NCI-H774 (cell line): ENCODE data around the gene PLEKHG7.
"Not testable (repeated sequence)": the region's sequence is repeated elsewhere in the genome, so short reads cannot be mapped to it uniquely, and the experiment has no call there.

ENCODE experiments used
- DNase-seq: peaks from one replicate; lab custom pipeline; 2025; lab: John Stamatoyannopoulos, UW

Gene PLEKHG7

GRCh38 chr12:92702754-92703679 is at the start of gene PLEKHG7:
Gene PLEKHG7, plus strand, starts transcription at chr12:92702989. Its CDS starts 3,643 bp downstream, at chr12:92706632.
- DNase-seq: no peak

DNA sequence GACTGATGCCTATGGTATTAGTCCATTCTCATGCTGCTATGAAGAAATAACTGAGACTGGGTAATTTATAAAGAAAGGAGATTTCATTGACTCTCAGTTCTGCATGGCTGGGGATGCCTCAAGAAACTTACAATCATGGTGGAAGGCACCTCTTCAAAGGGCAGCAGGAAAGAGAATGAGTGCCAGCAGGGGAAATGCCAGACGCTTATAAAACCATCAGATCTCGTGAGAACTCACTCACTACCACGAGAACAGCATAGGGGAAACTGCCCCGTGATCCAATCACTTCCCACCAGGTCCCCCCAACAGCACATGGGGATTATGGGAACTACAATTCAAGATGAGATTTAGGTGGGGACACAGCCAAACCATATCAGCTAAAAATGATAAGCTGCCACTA is 48.5 kb upstream of the PLEKHG7 start:
- not testable (repeated sequence) for DNase-seq

- DNase-seq: no peak
Measured at GRCh38 chr12:92654929-92655328, 47.9 kb upstream of the PLEKHG7 start.

DNA sequence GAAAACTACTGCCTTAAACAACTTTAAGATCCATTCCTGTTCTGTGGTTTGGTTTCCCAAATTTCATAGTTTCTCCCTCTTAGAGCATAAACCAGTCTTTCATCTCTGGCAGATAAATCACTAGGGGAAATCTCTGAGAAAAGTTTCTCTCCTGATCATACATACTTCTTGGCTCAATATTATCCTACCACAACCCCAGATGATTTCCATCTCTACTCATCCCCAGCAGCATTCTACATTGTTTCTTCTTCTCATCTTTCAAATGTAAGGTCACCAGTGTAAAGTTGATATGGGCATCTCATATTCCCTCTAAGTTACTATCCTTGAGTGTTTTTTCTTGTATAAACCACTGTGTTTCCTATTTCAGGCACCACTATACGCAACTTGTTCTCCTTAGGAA is 45.9 kb upstream of the PLEKHG7 start:
- DNase-seq: no peak

DNA sequence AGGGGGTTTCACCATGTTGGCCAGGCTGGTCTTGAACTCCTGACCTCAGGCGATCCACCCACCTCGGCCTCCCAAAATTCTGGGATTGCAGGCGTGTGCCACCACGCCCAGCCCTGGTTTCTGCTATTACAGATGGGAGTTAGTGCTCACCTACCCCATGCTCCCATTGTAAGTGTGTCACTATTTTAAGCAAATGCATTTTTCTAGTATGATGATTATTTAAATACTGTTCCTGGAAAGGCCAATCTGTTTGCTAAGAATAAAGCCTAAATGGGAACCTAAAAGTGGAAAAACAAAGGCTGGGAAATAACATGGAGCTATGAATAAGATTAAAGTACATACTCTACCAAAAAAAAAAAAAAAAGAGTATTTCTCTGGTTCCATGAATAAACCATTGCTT is 45.0 kb upstream of the PLEKHG7 start:
- no peak for DNase-seq

DNA sequence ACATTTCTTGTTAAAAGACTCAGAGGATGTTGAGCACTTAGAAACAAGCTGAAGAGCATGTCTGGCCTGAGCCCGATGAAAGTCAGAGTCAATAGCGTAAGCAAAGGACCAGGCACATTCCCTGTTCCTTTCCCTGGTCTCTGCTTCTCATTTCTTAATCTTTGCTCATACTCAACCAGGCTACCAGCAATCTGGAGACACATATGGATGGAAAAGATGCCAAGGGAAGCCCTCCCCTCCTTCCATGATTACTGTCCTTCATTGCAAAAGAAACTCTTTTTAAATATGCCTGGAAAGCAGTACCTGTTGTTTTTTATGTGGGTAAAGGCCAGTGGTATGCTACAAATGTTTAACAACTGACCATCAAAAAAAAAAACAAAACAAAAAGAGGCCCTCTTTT is 44.2 kb upstream of the PLEKHG7 start:
- DNase-seq: no peak

DNA sequence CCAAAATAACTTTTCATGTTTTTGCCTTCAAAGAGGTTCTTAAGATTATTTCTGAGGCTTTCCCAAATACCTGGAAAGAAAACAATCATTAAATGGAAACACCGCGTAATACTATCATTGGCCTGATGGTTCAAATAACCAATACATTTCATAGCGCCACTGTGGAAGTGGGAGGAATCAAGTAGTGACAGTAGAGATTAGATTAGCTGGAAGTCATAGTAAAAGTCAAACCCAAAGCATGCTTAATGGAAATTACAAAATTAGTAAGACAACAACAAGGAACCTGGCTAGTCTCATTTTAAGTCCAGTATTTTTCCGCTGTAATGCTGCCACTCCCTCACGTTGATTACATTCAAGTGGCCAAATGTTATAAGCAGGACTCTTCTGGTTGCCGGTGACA is 41.5 kb upstream of the PLEKHG7 start:
- DNase-seq: no peak

DNA sequence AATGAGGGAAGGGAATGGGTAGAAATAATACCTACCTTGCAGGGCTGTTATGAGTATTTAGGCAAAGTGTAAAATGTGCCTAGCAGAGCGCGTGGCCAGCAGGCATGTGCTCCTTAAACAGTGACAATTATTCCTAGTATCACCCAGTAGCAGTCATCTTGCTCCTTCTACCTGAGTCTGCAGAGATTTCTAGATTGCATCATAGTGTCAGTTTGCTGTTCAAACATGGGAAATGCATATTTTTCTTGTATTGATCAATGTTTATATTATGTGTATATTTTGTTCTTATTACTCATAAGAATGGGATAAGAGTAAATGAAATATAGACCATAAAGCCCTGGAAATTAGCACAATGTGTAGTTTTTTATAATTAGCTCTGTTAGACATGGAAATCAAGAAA is 37.3 kb upstream of the PLEKHG7 start:
- no peak for DNase-seq

DNA sequence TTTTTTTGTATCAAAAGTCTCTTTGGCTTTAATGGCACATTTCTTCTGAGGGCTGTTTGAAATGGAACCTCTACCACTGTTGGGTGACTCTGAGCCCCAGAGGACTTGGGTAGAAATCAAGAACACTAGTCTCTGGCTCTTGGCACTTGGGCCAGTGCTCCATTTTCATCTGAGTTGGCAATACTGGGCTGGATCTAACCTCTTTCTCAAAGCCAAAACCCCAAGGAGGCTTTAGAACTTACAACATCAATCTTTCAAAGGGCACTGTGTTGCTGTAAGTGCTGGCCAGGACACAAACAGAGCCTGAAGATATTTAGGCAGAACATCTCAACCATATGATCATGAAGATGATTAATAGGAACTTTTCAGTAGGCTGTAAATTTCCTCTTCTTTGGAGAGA is 34.0 kb upstream of the PLEKHG7 start:
- DNase-seq: no peak

DNA sequence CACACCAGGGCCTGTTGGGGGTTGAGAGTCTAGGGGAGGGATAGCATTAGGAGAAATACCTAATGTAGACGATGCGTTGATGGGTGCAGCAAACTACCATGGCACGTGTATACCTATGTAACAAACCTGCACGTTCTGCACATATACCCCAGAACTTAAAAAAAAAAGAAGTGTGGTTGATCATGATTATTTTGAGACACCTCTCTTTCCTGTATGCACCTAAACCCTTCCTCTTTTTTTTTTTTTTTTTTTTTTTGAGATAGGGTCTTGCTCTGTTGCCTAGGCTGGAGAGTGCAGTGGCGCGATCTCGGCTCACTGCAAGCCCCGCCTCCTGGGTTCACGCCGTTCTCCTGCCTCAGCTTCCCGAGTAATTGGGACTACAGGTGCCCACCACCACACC is 31.3 kb upstream of the PLEKHG7 start:
- not testable (repeated sequence) for DNase-seq

GRCh38 chr12:92673756-92674155 is 29.0 kb upstream of the PLEKHG7 start:
- no peak for DNase-seq

DNA sequence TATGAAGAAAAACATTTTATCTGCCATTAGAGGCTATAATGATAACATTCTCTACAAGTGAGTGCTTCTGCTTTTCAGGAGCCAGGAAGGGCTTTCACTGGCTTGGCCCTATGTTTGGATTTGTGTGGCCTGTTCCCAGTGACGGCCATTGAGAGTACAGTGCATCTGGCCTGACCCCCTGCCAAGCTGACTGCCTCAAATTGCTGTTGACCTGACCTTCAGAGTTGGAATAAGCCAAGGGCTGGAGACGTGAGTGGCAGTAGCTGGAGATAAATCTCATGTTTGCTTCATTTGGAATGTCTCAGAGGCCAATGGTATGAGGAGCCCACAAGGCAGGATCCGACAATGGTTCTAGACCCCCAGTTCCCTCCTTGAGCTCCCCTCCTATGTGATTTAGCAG is 28.3 kb upstream of the PLEKHG7 start:
- no peak for DNase-seq

- DNase-seq: no peak
Measured at GRCh38 chr12:92675092-92675865, 27.5 kb upstream of the PLEKHG7 start.

GRCh38 chr12:92676710-92677109 is 26.1 kb upstream of the PLEKHG7 start:
- DNase-seq: no peak

DNA sequence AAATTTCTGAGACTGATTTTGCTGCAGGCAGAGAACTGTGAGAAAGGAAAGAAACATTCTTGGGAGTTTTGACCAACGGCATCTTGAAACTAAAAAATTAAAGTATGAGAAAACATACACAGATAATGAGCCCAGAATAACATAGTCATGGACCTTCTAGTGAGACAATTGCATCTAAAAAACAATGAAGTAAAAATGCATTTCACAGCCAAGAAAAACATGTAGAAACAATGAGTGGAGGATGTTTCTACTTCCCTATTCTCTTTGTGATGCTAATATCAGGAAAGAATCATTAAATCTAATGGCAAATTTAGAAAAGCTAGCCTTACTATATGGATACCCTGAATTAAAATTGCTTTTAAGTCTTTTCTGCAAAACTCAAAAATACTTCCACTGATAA is 12.2 kb upstream of the PLEKHG7 start:
- DNase-seq: no peak

DNA sequence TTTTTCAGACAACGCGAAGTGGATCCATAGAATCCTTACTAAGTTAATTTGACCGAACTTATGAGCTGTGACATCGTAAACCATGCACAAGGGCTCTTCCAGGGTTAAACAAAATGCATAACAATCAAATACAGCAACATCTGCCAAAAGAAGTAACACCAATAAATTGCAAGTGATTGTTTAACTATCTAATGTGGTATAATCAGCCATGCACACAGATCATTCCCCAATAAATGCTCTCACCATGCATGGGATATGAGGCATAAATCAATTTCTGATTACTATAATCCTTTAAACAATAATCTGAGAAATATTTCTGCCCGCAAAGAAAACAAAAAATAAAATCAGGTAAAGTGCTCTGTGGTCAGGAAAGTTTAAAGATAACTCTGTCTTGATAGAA is 7.7 kb upstream of the PLEKHG7 start:
- no peak for DNase-seq

- DNase-seq: no peak
Measured at GRCh38 chr12:92695577-92695976, 7.2 kb upstream of the PLEKHG7 start.

DNA sequence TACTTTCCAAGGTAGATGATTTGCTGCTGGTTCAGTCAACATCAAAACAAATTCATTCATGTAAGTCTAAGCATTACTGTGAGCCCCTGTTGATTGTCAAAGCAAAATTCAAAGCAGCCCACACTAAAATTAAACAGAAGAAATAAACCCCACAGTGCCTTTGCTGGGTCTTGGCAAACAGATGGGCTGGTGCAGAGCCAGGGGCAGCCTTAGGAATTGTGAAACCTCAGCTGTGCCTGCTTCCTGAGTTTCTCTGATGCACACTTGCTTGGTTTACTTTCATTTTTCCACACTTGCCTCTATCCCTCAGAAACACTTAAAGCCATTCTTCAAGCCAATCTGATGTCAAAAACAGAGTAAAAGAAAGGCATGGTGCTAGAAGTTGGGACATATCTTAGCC is 6.6 kb upstream of the PLEKHG7 start:
- no peak for DNase-seq

- DNase-seq: no peak
Measured at GRCh38 chr12:92698474-92698873, 4.3 kb upstream of the PLEKHG7 start.

- DNase-seq: no peak
Measured at GRCh38 chr12:92701441-92701840, 1.3 kb upstream of the PLEKHG7 start.

DNA sequence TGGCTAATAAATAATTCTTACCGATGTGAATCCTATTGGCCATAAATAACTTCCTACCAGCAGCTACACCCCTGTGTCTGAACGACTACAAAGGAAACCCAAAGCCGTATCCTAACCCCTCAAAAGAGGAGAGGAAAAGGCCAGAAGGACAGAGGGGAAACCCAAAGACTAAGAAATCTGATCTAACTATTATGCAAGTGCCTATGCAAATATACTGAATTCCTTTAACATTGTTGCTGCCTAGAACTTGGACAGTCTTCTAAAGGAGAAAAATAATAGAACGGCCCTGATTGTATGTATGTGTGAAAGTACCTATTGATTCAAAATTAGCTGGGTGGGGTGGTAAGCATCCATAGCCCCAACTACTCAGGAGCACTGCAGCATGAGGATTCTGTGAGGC is 997 bp downstream of the PLEKHG7 start:
- no peak for DNase-seq

- no peak for DNase-seq
Measured at GRCh38 chr12:92706594-92706993, 3.8 kb downstream of the PLEKHG7 start.

DNA sequence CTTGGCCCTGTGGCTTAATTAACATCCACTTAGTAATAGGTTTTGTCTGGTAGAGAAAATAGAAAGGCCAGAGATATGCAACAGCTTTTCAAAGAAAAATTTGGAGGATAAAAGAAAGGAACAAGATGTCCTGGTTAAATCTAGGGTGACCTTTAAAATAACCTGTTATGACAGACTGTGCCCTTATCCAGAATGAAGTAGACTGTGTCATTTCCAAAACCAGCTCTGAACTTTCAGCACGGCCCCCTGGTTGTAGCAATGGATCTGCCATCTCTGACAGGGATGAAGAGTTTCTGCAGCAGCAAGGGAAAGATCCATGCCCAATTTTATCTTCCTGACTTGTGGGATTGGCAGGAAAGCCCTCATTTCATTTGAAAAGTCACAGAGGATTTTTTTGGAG is 5.1 kb downstream of the PLEKHG7 start:
- DNase-seq: no peak
